ENCODE data around the gene STX8.
"Not testable (repeated sequence)": the region's sequence is repeated elsewhere in the genome, so short reads cannot be mapped to it uniquely, and the experiment has no call there.

Gene STX8

GRCh38 chr17:9290226-9290613 is 285.4 kb downstream of the STX8 start:
- DNase-seq, result no peak

DNA sequence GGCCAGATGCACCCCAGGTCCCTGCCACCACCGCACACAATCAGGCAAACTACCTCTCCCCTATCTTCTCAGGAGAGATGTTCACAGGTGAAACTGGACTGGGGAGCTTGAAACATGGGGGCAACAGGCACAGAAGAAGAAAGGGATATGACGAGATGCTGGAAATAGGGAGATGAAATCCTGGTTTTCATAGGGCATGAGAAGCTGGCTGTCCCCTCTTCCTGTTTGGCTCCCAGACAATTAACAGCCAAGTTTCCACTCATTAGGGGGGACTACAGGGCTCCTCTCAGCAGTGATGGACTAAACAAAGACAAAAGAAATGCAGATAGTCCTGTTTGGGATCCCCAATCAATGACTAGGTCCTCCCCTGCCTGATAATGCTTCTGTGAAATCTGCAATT is 288.3 kb downstream of the STX8 start:
- DNase-seq, result no peak

- DNase-seq, result no peak
Measured at GRCh38 chr17:9286434-9286833, 289.2 kb downstream of the STX8 start.

GRCh38 chr17:9285602-9286427 is 289.8 kb downstream of the STX8 start:
- DNase-seq, result no peak

DNA sequence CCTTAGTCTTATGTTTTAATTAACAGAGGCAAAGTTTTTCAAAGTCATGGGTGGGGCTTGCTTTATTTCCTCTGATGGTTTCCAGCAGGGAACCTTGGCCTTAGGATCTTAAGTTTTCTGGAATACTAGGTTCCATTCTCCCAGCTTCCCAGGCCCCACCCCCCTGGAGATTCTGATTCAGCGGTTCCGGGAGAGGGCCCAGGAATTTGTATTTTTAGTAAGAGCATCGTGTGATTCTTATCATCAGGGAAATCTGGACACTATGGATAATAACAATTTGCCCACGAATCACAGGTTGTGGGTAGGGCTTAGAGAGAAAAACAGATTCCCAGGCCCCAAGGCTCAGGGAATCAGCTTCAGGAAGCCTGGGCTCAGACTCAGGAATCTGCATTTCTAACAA is 290.7 kb downstream of the STX8 start:
- no peak for DNase-seq

- DNase-seq, result no peak
Measured at GRCh38 chr17:9283909-9284308, 291.7 kb downstream of the STX8 start.

DNA sequence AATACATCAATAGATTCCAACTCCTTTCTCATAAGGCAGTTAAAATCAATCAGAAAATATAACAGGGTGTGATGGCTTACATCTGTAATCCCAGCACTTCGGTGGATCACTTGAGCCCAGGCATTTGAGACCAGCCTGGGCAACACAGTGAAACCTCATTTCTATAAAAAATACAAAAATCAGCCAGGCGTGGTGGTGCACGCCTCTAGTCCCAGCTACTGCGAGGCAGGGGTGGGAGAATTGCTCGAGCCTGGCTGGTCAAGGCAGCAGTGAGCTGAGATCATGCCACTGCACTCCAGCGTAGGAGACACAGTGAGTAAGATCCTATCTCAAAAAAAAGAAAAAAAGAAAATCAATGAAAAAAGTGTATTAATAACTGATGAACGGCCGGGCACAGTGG is 295.7 kb downstream of the STX8 start:
- DNase-seq, result no peak

DNA sequence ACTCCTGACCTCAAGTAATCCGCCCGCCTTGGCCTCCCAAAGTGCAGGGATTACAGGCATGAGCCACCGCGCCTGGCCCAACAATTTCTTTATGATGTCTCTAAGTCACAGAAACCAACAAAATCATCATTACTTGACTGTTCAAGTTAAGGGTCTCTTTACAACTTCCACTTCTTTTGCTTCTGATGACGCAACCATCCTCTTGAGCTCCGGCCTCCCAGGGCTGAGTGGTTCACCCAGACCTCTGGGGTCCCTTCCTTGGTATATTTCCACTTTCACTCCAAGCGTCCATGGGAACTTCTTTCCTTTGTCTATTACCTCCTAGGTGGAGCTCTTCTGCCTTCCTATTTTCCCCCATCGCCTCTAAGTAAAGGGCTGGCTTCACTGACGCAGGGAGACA is 300.6 kb downstream of the STX8 start:
- DNase-seq, result no peak

DNA sequence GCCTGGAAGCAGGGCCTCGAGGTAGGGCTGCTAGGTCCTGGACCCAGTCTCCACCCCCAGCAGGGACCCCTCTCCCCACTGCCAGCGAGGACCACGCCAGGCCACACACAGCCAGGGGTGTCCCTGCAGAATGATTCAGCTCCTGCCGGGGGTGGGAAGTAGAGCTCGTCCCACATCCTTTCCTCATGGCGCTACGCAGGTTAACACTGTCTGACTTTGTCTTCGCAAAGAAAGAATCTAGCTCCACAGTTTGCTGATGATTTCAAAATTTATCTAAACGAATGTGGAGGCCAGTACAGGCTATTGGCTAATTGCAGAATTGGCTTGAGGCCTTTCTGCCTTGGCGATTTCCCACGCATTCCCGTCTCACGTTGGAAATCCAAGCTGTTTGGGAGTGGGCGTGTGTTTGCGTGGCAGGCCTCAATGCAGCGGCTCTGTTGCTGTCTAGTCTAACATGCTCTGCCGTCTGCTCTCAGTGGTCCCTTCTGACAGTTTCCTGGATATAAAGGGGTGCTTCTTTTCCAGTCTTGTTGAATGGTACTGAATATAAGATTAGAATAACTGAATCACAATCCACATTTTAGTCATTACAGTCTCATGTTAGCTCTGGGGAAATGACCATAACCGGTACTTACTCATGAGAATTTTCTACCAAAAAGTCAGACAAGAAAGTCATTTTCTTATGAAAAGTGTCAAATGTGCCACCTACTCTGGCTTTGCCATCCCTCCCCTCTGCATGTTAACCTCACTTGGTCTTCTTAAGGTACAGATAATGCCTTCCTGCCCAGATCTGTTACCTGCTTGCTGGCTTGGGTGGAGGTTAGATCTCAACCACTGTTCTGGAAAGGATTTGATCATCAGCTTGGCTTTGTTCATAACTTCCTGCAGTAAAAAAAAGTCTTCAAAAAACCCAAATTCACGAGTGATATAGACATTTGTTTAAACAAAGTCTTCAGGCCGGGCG is 301.9 kb downstream of the STX8 start:
- no peak for DNase-seq

- no peak for DNase-seq
Measured at GRCh38 chr17:9272501-9273200, 303.0 kb downstream of the STX8 start.

GRCh38 chr17:9271989-9272388 is 303.6 kb downstream of the STX8 start:
- no peak for DNase-seq

DNA sequence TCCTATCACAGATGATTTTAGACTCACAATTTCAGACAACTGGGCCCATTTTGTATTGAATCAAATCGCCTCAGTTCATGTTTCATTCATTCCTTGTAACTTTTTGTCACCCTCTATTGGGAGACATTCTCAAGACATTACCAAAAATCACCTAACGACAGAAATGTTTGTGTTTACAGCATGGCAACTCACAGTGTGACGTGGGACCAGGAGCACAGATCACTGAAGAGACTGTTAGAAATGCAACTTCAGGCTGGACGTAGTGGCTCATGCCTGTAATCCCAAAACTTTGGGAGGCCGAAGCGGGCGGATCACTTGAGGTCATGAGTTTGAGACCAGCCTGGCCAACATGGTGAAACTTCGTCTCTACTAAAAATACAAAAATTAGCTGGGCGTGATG is 304.7 kb downstream of the STX8 start:
- DNase-seq, result no peak

DNA sequence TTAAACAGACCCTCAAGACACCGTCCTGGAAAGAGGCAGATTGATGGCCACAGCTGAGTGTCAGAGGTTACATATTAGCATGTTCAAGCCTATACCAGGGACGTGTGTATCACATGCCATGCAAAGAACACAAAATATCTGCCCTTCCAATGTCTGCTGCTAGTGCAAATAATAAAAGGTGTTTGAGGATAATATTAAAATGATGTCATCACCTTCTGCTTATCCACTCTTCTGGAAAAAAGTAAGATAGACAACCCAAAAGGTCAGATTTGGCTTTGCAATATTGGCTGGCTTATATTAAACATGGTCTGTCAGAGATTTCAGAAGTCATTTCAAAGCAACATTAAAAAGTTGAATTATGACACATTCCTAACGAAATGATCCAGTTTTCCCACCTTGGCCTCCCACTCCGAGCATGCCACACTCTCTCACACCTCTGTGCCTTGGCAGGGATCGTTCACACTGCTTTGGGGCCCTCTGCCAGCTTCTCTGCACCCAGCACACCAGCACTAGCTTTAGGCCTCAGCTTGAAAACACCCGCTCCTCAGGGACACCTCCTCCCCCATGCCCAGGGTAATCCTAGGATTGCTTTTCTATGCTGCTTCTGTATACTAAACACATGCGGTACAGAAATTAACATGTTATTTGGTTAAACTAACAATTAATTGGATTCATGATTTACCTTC is 306.1 kb downstream of the STX8 start:
- DNase-seq, result no peak

GRCh38 chr17:9268546-9268945 is 307.1 kb downstream of the STX8 start:
- no peak for DNase-seq

GRCh38 chr17:9266697-9267117 is 308.9 kb downstream of the STX8 start:
- no peak for DNase-seq

DNA sequence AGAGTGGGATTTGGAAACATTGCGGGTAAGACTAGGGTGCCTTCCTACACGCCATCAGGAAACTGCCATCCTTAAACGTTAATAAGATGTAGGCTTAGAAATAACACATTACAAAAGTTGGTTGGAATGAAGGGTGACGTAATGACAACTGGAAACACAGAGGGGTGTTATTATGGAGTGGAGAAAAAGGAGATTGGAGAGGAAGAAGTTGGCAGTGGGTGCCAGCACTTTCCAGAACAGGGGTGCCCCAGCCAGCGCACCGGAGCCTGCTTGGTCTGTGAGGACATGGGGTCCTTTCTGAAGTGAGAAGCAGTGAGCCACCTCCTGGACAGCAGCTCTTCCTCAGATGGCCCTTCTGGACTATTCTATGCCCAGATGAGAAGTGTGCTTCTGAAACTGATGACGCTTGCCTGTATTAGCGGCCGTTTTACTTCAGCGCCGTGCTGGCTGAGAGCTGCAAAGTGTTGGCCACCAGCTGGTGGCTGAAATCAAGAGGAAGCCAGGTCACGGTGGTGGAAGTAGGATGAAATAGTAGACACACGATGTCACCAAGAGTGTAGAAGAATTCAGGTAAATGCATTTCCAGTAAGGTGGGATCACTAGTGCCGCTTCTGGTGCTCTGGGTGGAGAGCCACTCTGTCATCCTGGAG is 309.5 kb downstream of the STX8 start:
- no peak for DNase-seq

GRCh38 chr17:9261081-9262012 is 314.3 kb downstream of the STX8 start:
- DNase-seq, result no peak

GRCh38 chr17:9259419-9259818 is 316.2 kb downstream of the STX8 start:
- DNase-seq, result no peak

DNA sequence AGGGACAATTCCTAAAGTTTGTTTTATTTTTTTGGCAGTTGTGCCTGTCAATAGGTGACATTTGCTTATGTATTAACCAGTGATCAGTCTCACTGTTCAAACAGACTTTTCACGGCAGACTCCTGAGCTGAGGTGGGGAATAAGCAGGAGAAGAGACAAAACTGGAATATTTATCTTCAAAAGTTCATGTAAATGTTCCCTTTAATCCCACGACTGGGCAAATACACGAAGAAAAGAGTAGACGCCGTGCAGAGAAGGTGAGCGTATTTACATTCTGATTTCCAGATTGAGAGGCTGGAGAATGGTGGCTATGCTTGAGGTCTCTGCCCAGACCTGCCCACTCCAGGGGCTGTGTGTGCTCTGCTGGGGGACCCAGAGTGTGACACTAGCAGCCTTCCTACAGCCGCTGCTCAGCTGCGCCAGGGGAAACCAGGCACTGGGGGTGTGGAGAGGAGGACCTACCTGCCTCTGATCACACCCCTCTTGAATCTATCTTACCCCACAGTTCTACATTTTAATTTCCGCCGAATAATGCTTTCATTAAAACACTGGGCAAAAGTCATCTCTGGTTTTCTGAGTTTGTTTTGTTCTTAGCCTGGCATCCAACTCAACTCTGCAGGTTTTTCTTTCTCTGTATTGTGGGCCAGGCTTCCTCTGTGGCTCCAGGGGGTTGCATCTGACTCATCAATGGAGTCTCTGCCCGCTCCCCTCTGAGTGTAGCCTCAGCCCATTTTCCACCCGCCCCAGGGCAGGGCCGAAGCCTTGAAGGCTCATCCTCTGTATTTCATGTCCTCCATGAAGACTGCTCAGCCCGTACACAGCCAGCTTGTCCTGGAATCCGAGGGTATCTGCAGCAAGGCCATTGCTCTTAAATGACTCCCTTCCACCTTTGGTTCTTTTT is 317.3 kb downstream of the STX8 start:
- DNase-seq, result no peak

DNA sequence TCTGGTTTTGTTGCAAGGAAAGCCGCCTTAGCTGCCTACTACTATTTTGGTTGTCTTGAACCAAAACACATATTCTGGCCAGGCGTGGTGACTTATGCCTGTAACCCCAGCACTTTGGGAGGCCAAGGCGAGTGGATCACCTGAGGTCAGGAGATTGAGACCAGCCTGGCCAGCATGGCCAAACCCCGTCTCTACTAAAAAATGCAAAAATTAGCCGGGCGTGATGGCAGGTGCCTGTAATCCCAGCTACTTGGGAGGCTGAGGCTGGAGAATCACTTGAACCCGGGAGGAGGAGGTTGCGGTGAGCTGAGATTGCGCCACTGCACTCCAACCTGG is 318.0 kb downstream of the STX8 start:
- DNase-seq, result not testable (repeated sequence)

Measured in SW 1271 (cell line).